HepG2 (cell line): ENCODE measurements around the gene CHCHD1. TPM values are rescaled to one million over a fixed set of nuclear protein-coding genes. Genes with fewer than 3 reads are reported as not detected.
"Not testable (repeated sequence)": the region's sequence is repeated elsewhere in the genome, so short reads cannot be mapped to it uniquely, and the experiment has no call there.

Source experiments
- ATAC-seq: fragments of 200-7000 bp; cut with Tn5 transposase; 3 replicates; pipeline ENCODE4 v1.9.1; 2020; ENCODE audit warnings: mild to moderate bottlenecking, moderate library complexity
- BruUV-seq: library from RNA; stranded (reverse); fragments of 400-500 nt; replicated peaks from 2 replicates; lab custom pipeline; 2021; lab: Mats Ljungman, UMichigan
- CTCF ChIA-PET: fragments of 300-600 bp; formaldehyde crosslinking; extraction: SDS; loops from one replicate; lab custom pipeline; 2021; ENCODE audit warnings: low total read pairs, inconsistent platforms, low intra/inter-chr PET ratio; lab: Yijun Ruan, JAX
- POLR2A ChIA-PET: fragments of 350-600 bp; sonication (Branson Sonifier 250); formaldehyde crosslinking; loops from one replicate; lab custom pipeline; 2020; ENCODE audit warnings: antibody characterized with exemption, inconsistent platforms; lab: Yijun Ruan, JAX
- DNase-seq: peaks from one replicate; pipeline ENCODE4 v3.0.0-alpha.2; 2015; ENCODE audit warnings: low spot score
- FAIRE-seq: peaks from 3 replicates; lab custom pipeline; 2011; peaks lifted over from hg19 to GRCh38; lab: Jason Lieb, UNC
- H2AFZ ChIP-seq: one replicate; pipeline ENCODE4 v1.6.1; 2011; ENCODE audit warnings: low read length, inconsistent platforms
- H3K27ac ChIP-seq: fragments of 300-600 bp; 3 replicates; pipeline ENCODE4 v1.8.0; 2011; ENCODE audit warnings: mixed run types, mild to moderate bottlenecking, mixed read lengths, low read length, inconsistent platforms; ENCODE audit not compliant: insufficient read depth; ENCODE audit errors: extremely low read length
- H3K27me3 ChIP-seq, 2 experiments: fragments of 200-600 bp in 1 of 2; 2 replicates in 1 of 2; 3 replicates in 1 of 2; pipeline versions ENCODE4 v1.6.0 to v1.8.0; 2011; ENCODE audit warnings: low read length in 2 of 2, mild to moderate bottlenecking in 2 of 2, moderate library complexity in 2 of 2, inconsistent platforms in 1 of 2; ENCODE audit not compliant: insufficient read depth in 2 of 2, control insufficient read depth in 1 of 2
- H3K36me3 ChIP-seq, 2 experiments: fragments of 200-600 bp in 1 of 2; replicated peaks in 1 of 2; 2 replicates in 1 of 2; 3 replicates in 1 of 2; pipeline versions ENCODE4 v1.5.1 to v1.8.0; 2011; ENCODE audit warnings: low read length in 2 of 2, inconsistent platforms in 1 of 2; ENCODE audit not compliant: insufficient read depth in 2 of 2, control insufficient read depth in 1 of 2
- H3K4me1 ChIP-seq: 2 replicates; pipeline ENCODE4 v1.5.1; 2012; ENCODE audit warnings: low read length, inconsistent platforms; ENCODE audit not compliant: insufficient read depth
- H3K4me2 ChIP-seq: 2 replicates; pipeline ENCODE4 v1.6.0; 2011; ENCODE audit warnings: low read depth, low read length, inconsistent platforms
- H3K4me3 ChIP-seq, 3 experiments: fragments of 200-600 bp in 1 of 3; sonication (generic), shearing (Covaris generic) in 1 of 3; replicated peaks in 1 of 3; 2 replicates each; pipeline ENCODE4 v1.5.1; 2011 to 2016; ENCODE audit warnings: low read length in 3 of 3, inconsistent platforms in 2 of 3, low read depth in 2 of 3, mild to moderate bottlenecking in 2 of 3, control low read depth in 1 of 3, mixed read lengths in 1 of 3; ENCODE audit not compliant: insufficient read depth in 1 of 3
- H3K79me2 ChIP-seq: one replicate; pipeline ENCODE4 v1.6.1; 2011; ENCODE audit warnings: low read length, inconsistent platforms; ENCODE audit not compliant: insufficient read depth
- H3K9ac ChIP-seq: 2 replicates; pipeline ENCODE4 v1.6.0; 2011; ENCODE audit warnings: mild to moderate bottlenecking, low read depth, low read length, inconsistent platforms; ENCODE audit not compliant: insufficient read depth
- H3K9me3 ChIP-seq: 2 replicates; pipeline ENCODE4 v1.5.1; 2012; ENCODE audit warnings: mild to moderate bottlenecking, low read length
- H4K20me1 ChIP-seq: 2 replicates; pipeline ENCODE4 v1.6.0; 2011; ENCODE audit warnings: inconsistent platforms, mild to moderate bottlenecking, low read length, moderate library complexity; ENCODE audit not compliant: insufficient read depth
- HMGXB4 ChIP-seq, 2 experiments: sonication (generic) in 1 of 2; formaldehyde crosslinking in 1 of 2; IDR thresholded peaks; 2 replicates each; pipeline versions ENCODE4 v1.4.0 to v1.6.1; 2018 to 2020; ENCODE audit warnings: missing genetic modification reagents in 2 of 2, borderline replicate concordance in 1 of 2, low read depth in 1 of 2, mild to moderate bottlenecking in 1 of 2, missing biosample characterization in 1 of 2
- MEF2D ChIP-seq: sonication (generic); formaldehyde crosslinking; IDR thresholded peaks from 2 replicates; pipeline ENCODE4 v1.5.1; 2020; ENCODE audit warnings: mild to moderate bottlenecking, missing genetic modification reagents
- ZNF740 ChIP-seq: sonication (generic); formaldehyde crosslinking; IDR thresholded peaks from 2 replicates; pipeline ENCODE4 v1.4.0; 2020; ENCODE audit warnings: missing genetic modification reagents
- WGBS: methylation state at CpG from one replicate; pipeline ENCODE4 v1.1.6; 2017; ENCODE audit warnings: low lambda C conversion rate; 5-methylcytosine and 5-hydroxymethylcytosine counted together
- in situ Hi-C: cut with HindIII; loops from 2 replicates; pipeline ENCODE4 v1.10.0; 2017; ENCODE audit warnings: low pct_unique_long_range_greater_than_20kb; ENCODE audit not compliant: extremely low pct_ligation_motif_present
- intact Hi-C: fragments of 100-400 bp; cut with micrococcal nuclease; formaldehyde crosslinking; loops from one replicate; pipeline ENCODE4 v1.10.0; 2022; ENCODE audit not compliant: unreplicated experiment
- polyA plus RNA-seq, 8 experiments: library from polyadenylated mRNA; depleted of rRNA in 3 of 8; stranded (reverse) in 7 of 8; unstranded in 1 of 8; fragments of >200 nt; fragmentation: Illumina TruSeq in 4 of 8; extraction: Trizol in 4 of 8; gene quantifications; 2 replicates each; pipeline versions ENCODE4 v1.2.1 to v1.2.3, GENCODE V29; 2011 to 2016; ENCODE audit warnings: low read depth in 4 of 8, missing spikeins in 1 of 8, mixed read lengths in 1 of 8; ENCODE audit not compliant: insufficient read depth in 1 of 8
- total RNA-seq, 5 experiments: library from RNA; depleted of rRNA; stranded (reverse); fragments of >200 nt; fragmentation: Illumina TruSeq; extraction: Trizol; gene quantifications; 2 replicates each; pipeline ENCODE4 v1.2.3, GENCODE V29; 2016; ENCODE audit warnings: low read depth in 1 of 5

CHCHD1 gene
- total and polyA plus RNA-seq, 2 of the 13 experiments (the other 11 are each of a cell fraction or from before 2014, with no cell fraction given), result 36.9 to 71.2 TPM

- TF ChIP-seq HMGXB4 (CRISPR knock-in tag; IDR thresholded peaks at IDR 0.05; ENCODE audit: borderline replicate concordance in 1 of 2, low read depth in 1 of 2), result 0 out of 4 replicates have a peak, but pooled peaks of 1 of the 2 experiments have one; percentile 15
- TF ChIP-seq ZNF740, result no peak
Measured at GRCh38 chr10:73786512-73786885, 4.7 kb downstream of the CHCHD1 start (continued).

GRCh38 chr10:73787031-73787800 is 5.4 kb downstream of the CHCHD1 start:
- H3K27ac ChIP-seq, H4K20me1 ChIP-seq, H3K9me3 ChIP-seq, in situ Hi-C loops, DNase-seq, BruUV-seq, H2AFZ ChIP-seq, CTCF ChIA-PET, intact Hi-C loops, ATAC-seq, FAIRE-seq, H3K27me3 ChIP-seq: not testable (repeated sequence)
- Histone ChIP-seq H3K4me2 (peak overlapping the region; percentile 63), H3K4me3 (peak overlapping the region; percentile 34 to 95 (median 75); a peak in 5 of 6 replicates), H3K9ac (peak overlapping the region; percentile 47; the same call in 1 of the 2 replicates), H3K4me1 (peaks cover 45% of the 10 kb centered on the region), H3K36me3 (peaks cover 19 to 31% of the 10 kb centered on the region in 2 experiments), H3K79me2 (peaks cover 43% of the 10 kb centered on the region)
- POLR2A ChIA-PET, result interaction anchor here (0.6 to 3.7 kb wide), 8 partner anchors 10 to 53 kb away, joined by 3 to 16 read pairs (median 4); a partner anchor contains a TSS
- WGBS, result 82% methylated on average over 21 of the region's 21 CpGs
- 0 out of 2 replicates have a peak, but pooled peaks have one; percentile 2 for TF ChIP-seq MEF2D (CRISPR knock-in tag)
